Measurements from ENCODE around the gene THPO.
"Not testable (repeated sequence)": the region's sequence is repeated elsewhere in the genome, so short reads cannot be mapped to it uniquely, and the experiment has no call there.

Gene THPO

DNA sequence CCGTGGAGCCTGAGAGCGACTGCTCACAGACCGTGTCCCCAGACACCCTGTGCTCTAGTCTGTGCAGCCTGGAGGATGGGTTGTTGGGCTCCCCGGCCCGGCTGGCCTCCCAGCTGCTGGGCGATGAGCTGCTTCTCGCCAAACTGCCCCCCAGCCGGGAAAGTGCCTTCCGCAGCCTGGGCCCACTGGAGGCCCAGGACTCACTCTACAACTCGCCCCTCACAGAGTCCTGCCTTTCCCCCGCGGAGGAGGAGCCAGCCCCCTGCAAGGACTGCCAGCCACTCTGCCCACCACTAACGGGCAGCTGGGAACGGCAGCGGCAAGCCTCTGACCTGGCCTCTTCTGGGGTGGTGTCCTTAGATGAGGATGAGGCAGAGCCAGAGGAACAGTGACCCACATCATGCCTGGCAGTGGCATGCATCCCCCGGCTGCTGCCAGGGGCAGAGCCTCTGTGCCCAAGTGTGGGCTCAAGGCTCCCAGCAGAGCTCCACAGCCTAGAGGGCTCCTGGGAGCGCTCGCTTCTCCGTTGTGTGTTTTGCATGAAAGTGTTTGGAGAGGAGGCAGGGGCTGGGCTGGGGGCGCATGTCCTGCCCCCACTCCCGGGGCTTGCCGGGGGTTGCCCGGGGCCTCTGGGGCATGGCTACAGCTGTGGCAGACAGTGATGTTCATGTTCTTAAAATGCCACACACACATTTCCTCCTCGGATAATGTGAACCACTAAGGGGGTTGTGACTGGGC, 33.3 kb downstream of the THPO start:
- H3K14ac ChIP-seq (ENCODE audit: low read length) = no peak overlapping the region
- peaks cover under 1% of the 10 kb centered on the region for H3K79me1 ChIP-seq (ENCODE audit: low read depth, low read length)
- no CpG with 5 or more reads among the region's 24 CpGs for WGBS, 2 donors (ENCODE audit: extremely low coverage in 2 of 2, insufficient read length in 2 of 2, insufficient replicate concordance in 1 of 2)
- peak overlapping the region; percentile 83 for H2BK5ac ChIP-seq (ENCODE audit: low read length)
- no peak overlapping the region for H4K8ac ChIP-seq (ENCODE audit: low read depth, low read length)
- peak overlapping the region; percentile 32 for H4K91ac ChIP-seq (ENCODE audit: low read depth, low read length, poor library complexity)
- no peak overlapping the region for H2BK12ac ChIP-seq (ENCODE audit: low read length)
- H3K4me3 ChIP-seq (ENCODE audit: low read length in 2 of 2) = no peak overlapping the region
- H3K36me3 ChIP-seq (replicated peaks in 1 of 2; ENCODE audit: control insufficient read depth in 2 of 2, insufficient read depth in 2 of 2, low read length in 2 of 2) = peaks cover 36 to 59% of the 10 kb centered on the region in 2 donors
- H3K4me2 ChIP-seq (ENCODE audit: insufficient read depth, low read length, poor library complexity, severe bottlenecking) = no peak overlapping the region
- no peak overlapping the region for H2AFZ ChIP-seq (ENCODE audit: low read length)
- H3K9ac ChIP-seq (ENCODE audit: low read depth, low read length, poor library complexity) = peak overlapping the region; percentile 50
- no peak overlapping the region for H2BK120ac ChIP-seq (ENCODE audit: low read depth, low read length)
- H3K4ac ChIP-seq (ENCODE audit: low read length) = no peak overlapping the region
- H3K23ac ChIP-seq (ENCODE audit: low read depth, low read length, poor library complexity) = peak overlapping the region; percentile 80
- H3K18ac ChIP-seq (ENCODE audit: low read length) = peak overlapping the region; percentile 34
- H3K4me1 ChIP-seq (ENCODE audit: control insufficient read depth in 2 of 2, insufficient read depth in 1 of 2, low read depth in 1 of 2, low read length in 2 of 2) = peaks cover 7 to 9% of the 10 kb centered on the region in 2 donors
- peak overlapping the region; percentile 48 for H2AK5ac ChIP-seq (ENCODE audit: low read depth, low read length)
- no peaks in the 10 kb centered on the region for H3K9me3 ChIP-seq (replicated peaks in 1 of 2; ENCODE audit: control insufficient read depth in 2 of 2, insufficient read depth in 1 of 2, low read depth in 1 of 2, low read length in 2 of 2)
- no peaks in the 10 kb centered on the region for H3K27me3 ChIP-seq (ENCODE audit: control insufficient read depth in 3 of 3, insufficient read depth in 3 of 3, low read depth in 1 of 3, low read length in 3 of 3)
- H3K27ac ChIP-seq (replicated peaks; ENCODE audit: low read length) = no peak overlapping the region
- DNase-seq (ENCODE audit: low spot score) = no peak
- H2BK15ac ChIP-seq (ENCODE audit: low read length) = no peak overlapping the region

DNA sequence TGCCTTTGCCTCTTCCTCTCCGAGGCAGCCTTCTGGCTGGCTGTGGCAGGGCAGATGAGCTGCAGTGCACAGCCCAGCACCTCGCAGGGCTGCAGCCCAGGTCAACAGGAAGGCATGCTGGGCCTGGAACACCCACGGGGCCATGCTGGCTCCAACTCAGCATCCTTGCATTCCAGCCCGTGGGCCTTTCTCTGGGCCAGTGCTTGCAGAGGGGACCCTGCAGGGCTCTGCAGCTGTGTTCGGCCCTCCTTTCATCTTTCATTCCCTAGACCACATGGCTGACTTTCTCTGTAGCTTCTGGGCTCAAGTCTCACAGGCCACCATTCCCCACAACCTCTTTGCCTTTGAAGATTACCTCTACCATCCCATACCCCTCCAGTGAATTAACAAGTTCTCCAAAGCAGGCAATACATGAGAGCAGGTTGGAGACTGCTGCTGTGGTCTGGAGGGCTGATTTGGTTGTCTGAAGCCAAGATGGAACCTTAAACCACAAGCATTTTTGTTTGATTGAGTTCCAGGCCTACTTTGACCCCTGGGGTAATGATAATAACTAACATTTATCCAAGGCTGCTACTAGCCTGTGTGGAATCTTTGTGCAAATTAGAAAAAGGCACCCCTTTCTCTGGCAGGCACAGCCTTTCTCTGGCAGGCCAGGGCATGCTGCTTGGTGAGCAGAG, 34.7 kb downstream of the THPO start:
- Histone ChIP-seq H3K18ac (ENCODE audit: low read length) (no peak overlapping the region), H3K14ac (ENCODE audit: low read length) (no peak overlapping the region), H4K91ac (ENCODE audit: low read depth, low read length, poor library complexity) (no peak overlapping the region), H2BK120ac (ENCODE audit: low read depth, low read length) (no peak overlapping the region), H3K4ac (ENCODE audit: low read length) (no peak overlapping the region), H3K27me3 (ENCODE audit: control insufficient read depth in 3 of 3, insufficient read depth in 3 of 3, low read depth in 1 of 3, low read length in 3 of 3) (no peaks in the 10 kb centered on the region), H3K9ac (ENCODE audit: low read depth, low read length, poor library complexity) (peak overlapping the region; percentile 13), H2AFZ (ENCODE audit: low read length) (no peak overlapping the region), H2AK5ac (ENCODE audit: low read depth, low read length) (no peak overlapping the region), H3K23ac (ENCODE audit: low read depth, low read length, poor library complexity) (peak overlapping the region; percentile 83), H2BK12ac (ENCODE audit: low read length) (no peak overlapping the region), H3K4me2 (ENCODE audit: insufficient read depth, low read length, poor library complexity, severe bottlenecking) (no peak overlapping the region), H2BK5ac (ENCODE audit: low read length) (no peak overlapping the region), H3K4me3 (ENCODE audit: low read length in 2 of 2) (no peak overlapping the region), H3K27ac (replicated peaks; ENCODE audit: low read length) (no peak overlapping the region), H2BK15ac (ENCODE audit: low read length) (no peak overlapping the region), H3K79me1 (ENCODE audit: low read depth, low read length) (peaks cover 2% of the 10 kb centered on the region), H3K9me3 (replicated peaks in 1 of 2; ENCODE audit: control insufficient read depth in 2 of 2, insufficient read depth in 1 of 2, low read depth in 1 of 2, low read length in 2 of 2) (no peaks in the 10 kb centered on the region), H4K8ac (ENCODE audit: low read depth, low read length) (no peak overlapping the region), H3K4me1 (ENCODE audit: control insufficient read depth in 2 of 2, insufficient read depth in 1 of 2, low read depth in 1 of 2, low read length in 2 of 2) (peaks cover 14 to 15% of the 10 kb centered on the region in 2 donors), H3K36me3 (replicated peaks in 1 of 2; ENCODE audit: control insufficient read depth in 2 of 2, insufficient read depth in 2 of 2, low read length in 2 of 2) (peaks cover 34 to 48% of the 10 kb centered on the region in 2 donors)
- no CpG with 5 or more reads among the region's 5 CpGs for WGBS, 2 donors (ENCODE audit: extremely low coverage in 2 of 2, insufficient read length in 2 of 2, insufficient replicate concordance in 1 of 2)
- no peak for DNase-seq (ENCODE audit: low spot score)

GRCh38 chr3:184341925-184342324, 36.1 kb downstream of the THPO start:
- no CpG with 5 or more reads among the region's 7 CpGs for WGBS, 2 donors (ENCODE audit: extremely low coverage in 2 of 2, insufficient read length in 2 of 2, insufficient replicate concordance in 1 of 2)
- Histone ChIP-seq H3K4ac (ENCODE audit: low read length) (no peak overlapping the region), H3K9ac (ENCODE audit: low read depth, low read length, poor library complexity) (no peak overlapping the region), H3K36me3 (replicated peaks in 1 of 2; ENCODE audit: control insufficient read depth in 2 of 2, insufficient read depth in 2 of 2, low read length in 2 of 2) (peaks cover 30 to 40% of the 10 kb centered on the region in 2 donors), H3K27me3 (ENCODE audit: control insufficient read depth in 3 of 3, insufficient read depth in 3 of 3, low read depth in 1 of 3, low read length in 3 of 3) (no peaks in the 10 kb centered on the region), H4K91ac (ENCODE audit: low read depth, low read length, poor library complexity) (no peak overlapping the region), H3K9me3 (replicated peaks in 1 of 2; ENCODE audit: control insufficient read depth in 2 of 2, insufficient read depth in 1 of 2, low read depth in 1 of 2, low read length in 2 of 2) (no peaks in the 10 kb centered on the region), H3K4me1 (ENCODE audit: control insufficient read depth in 2 of 2, insufficient read depth in 1 of 2, low read depth in 1 of 2, low read length in 2 of 2) (peaks cover 23 to 27% of the 10 kb centered on the region in 2 donors), H3K4me2 (ENCODE audit: insufficient read depth, low read length, poor library complexity, severe bottlenecking) (no peak overlapping the region), H3K4me3 (ENCODE audit: low read length in 2 of 2) (no peak overlapping the region), H3K27ac (replicated peaks; ENCODE audit: low read length) (no peak overlapping the region), H3K18ac (ENCODE audit: low read length) (no peak overlapping the region), H2BK120ac (ENCODE audit: low read depth, low read length) (no peak overlapping the region), H3K23ac (ENCODE audit: low read depth, low read length, poor library complexity) (no peak overlapping the region), H2BK12ac (ENCODE audit: low read length) (no peak overlapping the region), H2BK15ac (ENCODE audit: low read length) (no peak overlapping the region), H2AK5ac (ENCODE audit: low read depth, low read length) (no peak overlapping the region), H2AFZ (ENCODE audit: low read length) (no peak overlapping the region), H4K8ac (ENCODE audit: low read depth, low read length) (no peak overlapping the region), H3K79me1 (ENCODE audit: low read depth, low read length) (peaks cover 2% of the 10 kb centered on the region), H2BK5ac (ENCODE audit: low read length) (no peak overlapping the region), H3K14ac (ENCODE audit: low read length) (no peak overlapping the region)
- DNase-seq (ENCODE audit: low spot score) = no peak

GRCh38 chr3:184339451-184340135, 38.4 kb downstream of the THPO start:
- H4K91ac ChIP-seq (ENCODE audit: low read depth, low read length, poor library complexity); H2BK12ac ChIP-seq (ENCODE audit: low read length); H2AFZ ChIP-seq (ENCODE audit: low read length); H3K27me3 ChIP-seq (ENCODE audit: control insufficient read depth in 3 of 3, insufficient read depth in 3 of 3, low read depth in 1 of 3, low read length in 3 of 3); H3K14ac ChIP-seq (ENCODE audit: low read length); H3K9me3 ChIP-seq (replicated peaks in 1 of 2; ENCODE audit: control insufficient read depth in 2 of 2, insufficient read depth in 1 of 2, low read depth in 1 of 2, low read length in 2 of 2); H2BK5ac ChIP-seq (ENCODE audit: low read length); H2BK120ac ChIP-seq (ENCODE audit: low read depth, low read length); H2BK15ac ChIP-seq (ENCODE audit: low read length); H3K79me1 ChIP-seq (ENCODE audit: low read depth, low read length); H3K9ac ChIP-seq (ENCODE audit: low read depth, low read length, poor library complexity); H3K4me2 ChIP-seq (ENCODE audit: insufficient read depth, low read length, poor library complexity, severe bottlenecking); DNase-seq (ENCODE audit: low spot score); H3K27ac ChIP-seq (replicated peaks; ENCODE audit: low read length); H3K18ac ChIP-seq (ENCODE audit: low read length); H3K4me3 ChIP-seq (ENCODE audit: low read length in 2 of 2); H2AK5ac ChIP-seq (ENCODE audit: low read depth, low read length); H3K23ac ChIP-seq (ENCODE audit: low read depth, low read length, poor library complexity); H3K4ac ChIP-seq (ENCODE audit: low read length); H4K8ac ChIP-seq (ENCODE audit: low read depth, low read length): not testable (repeated sequence)
- Histone ChIP-seq H3K4me1 (ENCODE audit: control insufficient read depth in 2 of 2, insufficient read depth in 1 of 2, low read depth in 1 of 2, low read length in 2 of 2) (peaks cover 20 to 31% of the 10 kb centered on the region in 2 donors), H3K36me3 (replicated peaks in 1 of 2; ENCODE audit: control insufficient read depth in 2 of 2, insufficient read depth in 2 of 2, low read length in 2 of 2) (peaks cover 26 to 37% of the 10 kb centered on the region in 2 donors)
- 100% methylated on average over 1 of the region's 19 CpGs; no CpG with 5 or more reads in 1 of the 2 donors for WGBS, 2 donors (ENCODE audit: extremely low coverage in 2 of 2, insufficient read length in 2 of 2, insufficient replicate concordance in 1 of 2)

Measured in neuronal stem cell (in vitro differentiated cells).